ENCODE measurements around the gene MAGEB6. TPM values are rescaled to one million over a fixed set of nuclear protein-coding genes. Genes with fewer than 3 reads are reported as not detected.
"Not testable (repeated sequence)": the region's sequence is repeated elsewhere in the genome, so short reads cannot be mapped to it uniquely, and the experiment has no call there.

Gene MAGEB6, protein sequence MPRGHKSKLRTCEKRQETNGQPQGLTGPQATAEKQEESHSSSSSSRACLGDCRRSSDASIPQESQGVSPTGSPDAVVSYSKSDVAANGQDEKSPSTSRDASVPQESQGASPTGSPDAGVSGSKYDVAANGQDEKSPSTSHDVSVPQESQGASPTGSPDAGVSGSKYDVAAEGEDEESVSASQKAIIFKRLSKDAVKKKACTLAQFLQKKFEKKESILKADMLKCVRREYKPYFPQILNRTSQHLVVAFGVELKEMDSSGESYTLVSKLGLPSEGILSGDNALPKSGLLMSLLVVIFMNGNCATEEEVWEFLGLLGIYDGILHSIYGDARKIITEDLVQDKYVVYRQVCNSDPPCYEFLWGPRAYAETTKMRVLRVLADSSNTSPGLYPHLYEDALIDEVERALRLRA
- 2.3 TPM for polyA plus RNA-seq (2012; ENCODE audit: insufficient read depth, insufficient read length, low read depth)

DNA sequence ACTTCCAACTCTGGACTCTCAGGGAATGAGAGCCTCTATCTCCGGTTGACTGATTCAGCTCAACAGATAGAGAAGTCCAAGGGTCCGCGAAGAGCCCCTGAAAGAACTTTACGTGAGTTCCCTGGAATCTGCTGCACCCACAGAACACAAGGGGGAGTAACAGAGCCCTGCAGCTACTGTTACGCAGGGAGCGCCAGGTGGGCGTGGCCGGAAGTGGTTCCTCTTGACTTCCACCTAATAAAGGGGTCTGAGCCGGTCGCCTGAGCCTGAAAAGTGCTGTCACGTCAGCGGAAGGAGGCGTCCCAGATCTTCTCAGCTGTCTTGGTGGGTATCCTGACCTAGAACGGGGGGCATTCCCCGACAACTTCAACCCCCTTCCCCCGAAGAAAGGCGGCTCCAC is at the start of gene MAGEB6:
MAGEB6 (plus strand) TSS at position 237 of the 400 bp plus-strand sequence. CDS start 1,407 bp downstream, outside the sequence.
- Histone ChIP-seq H3K4me1 (no peaks in the 10 kb centered on the region), H3K9me3 (no peaks in the 10 kb centered on the region), H3K27me3 (no peaks in the 10 kb centered on the region), H3K4me3 (ENCODE audit: low read depth, low read length) (no peak within 1 kb of the TSS), H3K36me3 (no peaks in the 10 kb centered on the region)
- TF ChIP-seq, protein P1, sequence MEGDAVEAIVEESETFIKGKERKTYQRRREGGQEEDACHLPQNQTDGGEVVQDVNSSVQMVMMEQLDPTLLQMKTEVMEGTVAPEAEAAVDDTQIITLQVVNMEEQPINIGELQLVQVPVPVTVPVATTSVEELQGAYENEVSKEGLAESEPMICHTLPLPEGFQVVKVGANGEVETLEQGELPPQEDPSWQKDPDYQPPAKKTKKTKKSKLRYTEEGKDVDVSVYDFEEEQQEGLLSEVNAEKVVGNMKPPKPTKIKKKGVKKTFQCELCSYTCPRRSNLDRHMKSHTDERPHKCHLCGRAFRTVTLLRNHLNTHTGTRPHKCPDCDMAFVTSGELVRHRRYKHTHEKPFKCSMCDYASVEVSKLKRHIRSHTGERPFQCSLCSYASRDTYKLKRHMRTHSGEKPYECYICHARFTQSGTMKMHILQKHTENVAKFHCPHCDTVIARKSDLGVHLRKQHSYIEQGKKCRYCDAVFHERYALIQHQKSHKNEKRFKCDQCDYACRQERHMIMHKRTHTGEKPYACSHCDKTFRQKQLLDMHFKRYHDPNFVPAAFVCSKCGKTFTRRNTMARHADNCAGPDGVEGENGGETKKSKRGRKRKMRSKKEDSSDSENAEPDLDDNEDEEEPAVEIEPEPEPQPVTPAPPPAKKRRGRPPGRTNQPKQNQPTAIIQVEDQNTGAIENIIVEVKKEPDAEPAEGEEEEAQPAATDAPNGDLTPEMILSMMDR (IDR thresholded peaks at IDR 0.05; ENCODE audit: low read depth, low read length): no peak
- DNase-seq: peak; percentile 4

DNA sequence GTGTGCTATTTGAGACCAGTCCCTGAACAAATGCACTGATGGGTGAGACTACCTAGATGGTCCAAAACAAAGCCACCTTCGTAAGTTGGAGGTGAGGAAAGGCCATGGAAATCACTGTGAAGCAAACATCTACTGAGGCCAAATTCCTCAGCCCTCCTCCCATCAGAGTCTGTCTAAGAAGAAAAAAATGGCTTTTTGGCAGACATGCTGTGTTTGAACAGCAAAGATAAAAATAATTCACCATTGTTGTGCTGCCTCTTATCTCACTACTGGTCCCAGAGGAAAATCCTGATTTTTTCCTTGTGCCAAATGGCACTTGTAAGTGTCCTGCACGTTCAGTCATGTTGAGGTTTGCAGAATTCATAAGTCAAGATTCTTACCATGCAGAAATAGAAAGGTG is 46.2 kb upstream of the MAGEB6 start:
- TF ChIP-seq, protein P1 (IDR thresholded peaks at IDR 0.05; ENCODE audit: low read depth, low read length): no peak
- DNase-seq: no peak
- Histone ChIP-seq H3K9me3 (no peaks in the 10 kb centered on the region), H3K36me3 (no peaks in the 10 kb centered on the region), H3K4me3 (ENCODE audit: low read depth, low read length) (no peak overlapping the region), H3K4me1 (no peaks in the 10 kb centered on the region), H3K27me3 (no peaks in the 10 kb centered on the region)

DNA sequence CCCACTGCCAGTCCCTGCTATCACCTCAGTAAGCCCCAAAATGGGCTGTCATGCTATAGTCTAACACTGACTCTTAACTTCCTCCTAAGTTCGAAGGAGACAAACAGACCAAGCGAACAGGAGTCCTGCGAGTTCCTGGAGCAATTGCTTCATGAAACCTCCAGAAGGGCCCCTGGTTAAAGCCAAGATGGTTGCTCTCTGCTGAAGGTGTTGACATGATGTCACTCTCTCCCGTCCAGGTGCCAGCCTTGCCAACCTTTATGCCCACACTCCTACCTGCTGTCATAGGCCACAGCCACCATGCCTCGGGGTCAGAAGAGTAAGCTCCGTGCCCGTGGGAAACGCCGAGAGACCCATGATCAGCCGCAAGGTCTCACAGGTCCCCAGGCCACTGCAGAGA is 31.9 kb upstream of the MAGEB6 start, which contains the start of gene MAGEB6B:
MAGEB6B (plus strand) TSS at position 301 of the 400 bp plus-strand sequence; CDS start at position 301, 0 bp downstream.
- Histone ChIP-seq H3K9me3 (no peaks in the 10 kb centered on the region), H3K4me3 (ENCODE audit: low read depth, low read length) (no peak within 1 kb of the TSS), H3K36me3 (no peaks in the 10 kb centered on the region), H3K4me1 (no peaks in the 10 kb centered on the region), H3K27me3 (no peaks in the 10 kb centered on the region)
- TF ChIP-seq, protein P1 (IDR thresholded peaks at IDR 0.05; ENCODE audit: low read depth, low read length): no peak
- no peak for DNase-seq

DNA sequence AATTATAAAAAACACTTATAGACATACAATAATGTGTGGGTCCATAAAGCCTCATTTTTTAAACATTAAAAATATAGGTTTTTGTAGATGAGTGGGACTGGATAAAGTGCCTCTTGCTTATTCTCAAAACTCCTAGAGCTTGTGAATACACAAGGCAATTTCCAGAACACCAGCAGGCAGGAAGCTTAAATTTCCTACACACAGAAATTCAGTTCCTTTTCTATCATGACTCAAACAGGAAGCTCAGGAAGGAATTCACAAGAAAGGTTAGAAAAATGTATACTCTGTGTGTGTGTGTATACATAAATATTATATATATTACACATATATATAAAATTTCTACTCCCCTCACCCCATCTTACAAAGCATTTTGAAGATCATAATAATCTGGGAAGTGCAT is 11.3 kb downstream of the MAGEB6 start:
- Histone ChIP-seq H3K4me3 (ENCODE audit: low read depth, low read length) (no peak overlapping the region), H3K4me1 (no peaks in the 10 kb centered on the region), H3K27me3 (no peaks in the 10 kb centered on the region), H3K36me3 (no peaks in the 10 kb centered on the region), H3K9me3 (no peaks in the 10 kb centered on the region)
- TF ChIP-seq, protein P1 (IDR thresholded peaks at IDR 0.05; ENCODE audit: low read depth, low read length): no peak
- no peak for DNase-seq

DNA sequence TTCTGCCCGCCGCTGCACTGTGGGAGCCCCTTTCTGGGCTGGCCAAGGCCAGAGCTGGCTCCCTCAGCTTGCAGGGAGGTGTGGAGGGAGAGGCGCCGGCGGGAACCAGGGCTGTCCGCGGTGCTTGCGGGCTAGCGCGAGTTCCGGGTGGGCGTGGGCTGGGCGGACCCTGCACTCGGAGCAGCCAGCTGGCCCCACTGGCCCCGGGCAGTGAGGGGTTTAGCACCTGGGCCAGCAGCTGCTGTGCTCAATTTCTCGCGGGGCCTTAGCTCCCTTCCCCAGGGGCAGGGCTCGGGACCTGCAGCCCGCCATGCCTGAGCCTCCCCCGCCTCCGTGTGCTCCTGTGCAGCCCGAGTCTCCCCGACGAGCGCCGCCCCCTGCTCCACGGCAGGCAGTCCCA is 12.5 kb downstream of the MAGEB6 start:
- not testable (repeated sequence) for H3K9me3 ChIP-seq; H3K36me3 ChIP-seq; H3K27me3 ChIP-seq; H3K4me1 ChIP-seq; DNase-seq; H3K4me3 ChIP-seq (ENCODE audit: low read depth, low read length)

DNA sequence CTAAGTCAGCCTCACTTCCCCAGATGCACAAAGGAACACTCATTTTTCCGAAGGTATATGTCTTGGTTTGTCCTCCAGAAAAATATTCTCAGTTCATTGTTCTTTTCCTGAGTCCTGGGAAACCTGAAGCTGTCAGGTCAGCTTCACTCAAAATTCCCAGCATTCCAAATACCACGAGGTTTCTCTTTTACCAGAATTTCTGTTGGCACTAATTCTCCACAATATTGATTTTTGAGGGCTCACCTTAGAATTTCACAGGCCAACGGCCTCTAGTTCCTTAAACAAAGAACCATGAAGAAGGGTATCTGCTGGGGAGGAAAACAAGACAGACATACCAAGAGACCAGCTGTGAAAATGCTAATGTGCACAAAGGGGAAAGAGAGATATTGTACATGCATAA is 15.8 kb downstream of the MAGEB6 start:
- TF ChIP-seq, protein P1 (IDR thresholded peaks at IDR 0.05; ENCODE audit: low read depth, low read length): no peak
- no peaks in the 10 kb centered on the region for H3K36me3 ChIP-seq
- no peaks in the 10 kb centered on the region for H3K9me3 ChIP-seq
- no peaks in the 10 kb centered on the region for H3K4me1 ChIP-seq
- no peak for DNase-seq
- no peaks in the 10 kb centered on the region for H3K27me3 ChIP-seq
- no peak overlapping the region for H3K4me3 ChIP-seq (ENCODE audit: low read depth, low read length)

All from BE2C (cell line).